T-helper 1 cell treated with Interleukin-12 subunit alpha and Interleukin-12 subunit beta and Interleukin-4 antibody, amounts not matched to agents 30 μg/mL and 1 μg/mL, for 36 hours (primary cell): ENCODE measurements around the gene DIO3.
A peak's percentile ranks its signal among the peaks of the same experiment; 100 is the strongest.
"Not testable (repeated sequence)": the region's sequence is repeated elsewhere in the genome, so short reads cannot be mapped to it uniquely, and the experiment has no call there.

Experiments
- H3K27ac Mint-ChIP-seq: one replicate; pipeline ENCODE4 v1.8.0; 2021; ENCODE audit warnings: mild to moderate bottlenecking, mixed read lengths
- H3K27me3 Mint-ChIP-seq: one replicate; pipeline ENCODE4 v1.8.0; 2021; ENCODE audit warnings: low read depth, mixed read lengths
- H3K36me3 Mint-ChIP-seq: one replicate; pipeline ENCODE4 v1.8.0; 2021; ENCODE audit warnings: low read depth, mixed read lengths
- H3K4me1 Mint-ChIP-seq: one replicate; pipeline ENCODE4 v1.8.0; 2021; ENCODE audit warnings: low read depth, mixed read lengths
- H3K4me3 Mint-ChIP-seq: one replicate; pipeline ENCODE4 v1.8.0; 2021; ENCODE audit warnings: mild to moderate bottlenecking, moderate library complexity, mixed read lengths
- H3K9me3 Mint-ChIP-seq: one replicate; pipeline ENCODE4 v1.8.0; 2021; ENCODE audit warnings: mixed read lengths

The DIO3 gene

DNA sequence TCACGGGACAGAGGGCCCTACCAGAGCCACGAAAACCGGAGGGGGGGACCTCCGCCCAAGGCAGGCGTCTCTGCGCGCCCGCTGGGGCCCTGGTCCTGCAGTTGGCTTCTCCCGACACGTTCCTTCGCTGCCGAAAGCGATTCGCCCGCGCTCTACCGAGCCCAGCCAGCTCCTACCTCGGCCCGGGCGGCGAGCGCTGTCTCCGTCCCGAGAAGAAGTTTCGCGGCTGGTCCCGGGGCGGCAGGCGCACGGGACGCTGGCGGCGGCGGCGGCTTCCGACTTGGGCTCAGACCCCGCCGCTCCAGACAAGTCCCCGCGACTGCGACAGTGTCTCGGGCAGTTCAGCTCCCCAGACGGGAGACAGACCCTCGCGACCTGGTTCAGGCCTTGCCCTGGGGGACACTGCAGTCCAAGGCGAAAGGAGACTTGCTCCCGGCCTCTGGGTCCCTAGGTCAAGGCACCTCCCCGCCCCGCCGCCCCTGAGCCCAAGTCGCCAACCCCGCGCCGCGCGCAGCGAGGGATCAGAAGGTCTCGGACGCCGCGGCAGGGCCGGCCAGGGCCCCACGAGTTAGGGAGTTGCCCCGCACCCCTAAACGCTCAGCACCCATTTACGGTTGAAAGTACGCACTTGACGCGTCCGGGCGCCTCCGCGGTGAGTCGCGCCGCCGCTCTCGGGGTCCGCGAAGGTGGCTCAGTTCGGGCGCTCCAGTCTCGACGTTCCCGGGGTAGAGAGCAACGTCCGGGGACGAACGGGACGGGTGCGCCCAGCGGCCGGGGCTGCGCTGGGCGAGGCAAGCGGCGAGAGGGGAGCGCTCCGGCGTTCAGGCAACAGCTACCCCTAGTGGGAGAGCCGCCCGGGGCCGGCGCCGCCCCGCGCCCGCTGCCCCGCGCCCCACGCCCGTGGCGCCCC is 1.4 kb upstream of the DIO3 start:
- Mint-ChIP-seq H3K9me3 (peaks cover 6% of the 10 kb centered on the region), H3K27me3 (peaks cover 44% of the 10 kb centered on the region), H3K4me1 (no peaks in the 10 kb centered on the region), H3K36me3 (peaks cover 4% of the 10 kb centered on the region), H3K4me3 (no peak overlapping the region), H3K27ac (no peak overlapping the region)

GRCh38 chr14:101560534-101561113 is 671 bp upstream of the DIO3 start:
- Mint-ChIP-seq H3K27ac (no peak overlapping the region), H3K4me3 (no peak overlapping the region), H3K4me1 (peaks cover 4% of the 10 kb centered on the region), H3K27me3 (peaks cover 51% of the 10 kb centered on the region), H3K9me3 (peaks cover 6% of the 10 kb centered on the region), H3K36me3 (peaks cover 7% of the 10 kb centered on the region)

- peaks cover 64% of the 10 kb centered on the region for H3K27me3 Mint-ChIP-seq
- H3K9me3 Mint-ChIP-seq: peaks cover 6% of the 10 kb centered on the region
These were observed 699 bp downstream of the DIO3 start for GRCh38 chr14:101561897-101562490.

GRCh38 chr14:101562659-101563351 is 1.5 kb downstream of the DIO3 start:
- H3K4me1 Mint-ChIP-seq: peaks cover 4% of the 10 kb centered on the region
- peaks cover 62% of the 10 kb centered on the region for H3K27me3 Mint-ChIP-seq
- no peak overlapping the region for H3K4me3 Mint-ChIP-seq
- H3K36me3 Mint-ChIP-seq: peaks cover 7% of the 10 kb centered on the region
- peaks cover 6% of the 10 kb centered on the region for H3K9me3 Mint-ChIP-seq
- H3K27ac Mint-ChIP-seq: peak overlapping the region; percentile 31

More at GRCh38 chr14:101561897-101562490, 699 bp downstream of the DIO3 start:
- H3K4me1 Mint-ChIP-seq: peaks cover 4% of the 10 kb centered on the region
- H3K36me3 Mint-ChIP-seq: peaks cover 7% of the 10 kb centered on the region
- no peak overlapping the region for H3K27ac Mint-ChIP-seq
- no peak overlapping the region for H3K4me3 Mint-ChIP-seq

GRCh38 chr14:101563352-101563653 is 2.0 kb downstream of the DIO3 start:
- Mint-ChIP-seq H3K27ac (no peak overlapping the region), H3K9me3 (peaks cover 6% of the 10 kb centered on the region), H3K4me1 (peaks cover 4% of the 10 kb centered on the region), H3K4me3 (no peak overlapping the region), H3K36me3 (peaks cover 7% of the 10 kb centered on the region), H3K27me3 (peaks cover 64% of the 10 kb centered on the region)

DNA sequence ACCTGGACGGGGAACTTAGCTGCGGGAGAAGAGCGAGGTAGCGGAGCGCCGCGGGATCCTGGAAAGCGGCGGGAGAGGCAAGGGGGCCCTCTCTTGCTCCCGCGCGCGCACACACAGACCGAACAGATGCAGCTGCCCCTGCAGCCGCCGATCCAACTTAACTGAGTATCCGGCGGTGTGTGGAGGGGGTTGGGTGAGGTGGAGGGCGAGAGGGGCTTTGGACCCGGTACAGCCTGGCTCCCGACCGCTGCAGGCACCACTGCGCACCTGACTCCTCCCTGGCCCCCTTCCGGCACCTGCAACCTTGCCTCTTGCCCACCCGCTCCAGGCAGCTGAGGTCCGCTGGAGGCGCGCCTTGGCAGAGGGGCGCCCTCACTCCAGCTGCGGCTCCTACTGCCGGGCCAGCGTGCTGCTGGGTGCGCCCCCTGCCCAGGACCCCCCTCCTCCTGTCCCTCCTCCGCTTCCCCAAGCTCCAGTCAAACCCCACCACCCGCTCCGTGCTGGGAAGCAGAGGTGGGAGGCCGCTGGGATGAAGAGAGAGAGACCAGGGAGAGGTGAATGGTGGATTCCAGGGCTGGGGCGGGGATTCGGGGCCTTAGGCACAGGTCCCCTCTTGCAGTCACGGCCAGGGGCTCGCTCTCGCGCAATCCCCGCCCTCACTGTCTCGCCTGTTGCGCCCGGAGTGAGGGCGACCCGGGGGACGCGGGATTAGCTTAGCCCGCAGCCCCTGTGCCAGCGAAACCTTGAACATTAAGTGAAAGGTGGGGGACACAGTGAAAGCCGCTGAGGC is 2.6 kb downstream of the DIO3 start:
- H3K27ac Mint-ChIP-seq: no peak overlapping the region
- H3K4me3 Mint-ChIP-seq: no peak overlapping the region
- H3K36me3 Mint-ChIP-seq: peaks cover 7% of the 10 kb centered on the region
- peaks cover 6% of the 10 kb centered on the region for H3K9me3 Mint-ChIP-seq
- peaks cover 61% of the 10 kb centered on the region for H3K27me3 Mint-ChIP-seq
- peaks cover 4% of the 10 kb centered on the region for H3K4me1 Mint-ChIP-seq

GRCh38 chr14:101564444-101564776 is 3.1 kb downstream of the DIO3 start:
- peaks cover 6% of the 10 kb centered on the region for H3K9me3 Mint-ChIP-seq
- no peak overlapping the region for H3K4me3 Mint-ChIP-seq
- H3K4me1 Mint-ChIP-seq: peaks cover 4% of the 10 kb centered on the region
- peaks cover 62% of the 10 kb centered on the region for H3K27me3 Mint-ChIP-seq
- peaks cover 7% of the 10 kb centered on the region for H3K36me3 Mint-ChIP-seq
- H3K27ac Mint-ChIP-seq: no peak overlapping the region

- H3K27me3 Mint-ChIP-seq: peaks cover 62% of the 10 kb centered on the region
- H3K4me1 Mint-ChIP-seq: peaks cover 4% of the 10 kb centered on the region
- no peak overlapping the region for H3K4me3 Mint-ChIP-seq
- H3K27ac Mint-ChIP-seq: peak overlapping the region; percentile 73
- peaks cover 6% of the 10 kb centered on the region for H3K9me3 Mint-ChIP-seq
- peaks cover 7% of the 10 kb centered on the region for H3K36me3 Mint-ChIP-seq
These were observed 3.8 kb downstream of the DIO3 start for GRCh38 chr14:101564819-101565698.

DNA sequence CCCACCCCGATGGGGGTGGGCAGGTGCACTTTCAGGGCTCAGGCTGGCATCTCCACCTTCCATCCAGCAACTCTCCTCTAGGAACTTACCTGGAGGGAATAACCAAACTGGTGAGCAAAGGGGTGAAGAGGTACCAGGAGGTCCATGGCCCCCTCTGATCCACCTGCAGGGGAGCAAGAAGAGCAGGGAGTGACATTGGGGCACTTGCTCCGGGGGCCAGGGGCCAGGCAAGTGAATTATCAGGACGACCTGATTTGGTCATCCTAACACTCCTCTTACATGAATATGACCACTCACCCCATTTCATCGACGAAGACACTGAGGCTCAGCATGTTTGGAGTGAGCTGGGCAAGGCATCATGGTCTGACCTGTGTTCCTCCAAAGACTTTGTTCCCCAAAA is 6.0 kb downstream of the DIO3 start:
- no peaks in the 10 kb centered on the region for H3K9me3 Mint-ChIP-seq
- peaks cover 53% of the 10 kb centered on the region for H3K27me3 Mint-ChIP-seq
- peaks cover 4% of the 10 kb centered on the region for H3K4me1 Mint-ChIP-seq
- H3K27ac Mint-ChIP-seq: no peak overlapping the region
- H3K4me3 Mint-ChIP-seq: no peak overlapping the region
- H3K36me3 Mint-ChIP-seq: peaks cover 4% of the 10 kb centered on the region

- Mint-ChIP-seq H3K27me3 (peaks cover 22% of the 10 kb centered on the region), H3K9me3 (no peaks in the 10 kb centered on the region), H3K27ac (no peak overlapping the region), H3K4me1 (no peaks in the 10 kb centered on the region), H3K36me3 (no peaks in the 10 kb centered on the region), H3K4me3 (no peak overlapping the region)
These were observed 9.7 kb downstream of the DIO3 start for GRCh38 chr14:101571004-101571403.

GRCh38 chr14:101572526-101572925 is 11.2 kb downstream of the DIO3 start:
- not testable (repeated sequence) for H3K4me3 Mint-ChIP-seq, H3K9me3 Mint-ChIP-seq, H3K27ac Mint-ChIP-seq, H3K4me1 Mint-ChIP-seq, H3K36me3 Mint-ChIP-seq
- peaks cover 11% of the 10 kb centered on the region for H3K27me3 Mint-ChIP-seq

GRCh38 chr14:101573289-101573688 is 12.0 kb downstream of the DIO3 start:
- H3K9me3 Mint-ChIP-seq: no peaks in the 10 kb centered on the region
- no peak overlapping the region for H3K27ac Mint-ChIP-seq
- no peaks in the 10 kb centered on the region for H3K4me1 Mint-ChIP-seq
- H3K27me3 Mint-ChIP-seq: peaks cover 7% of the 10 kb centered on the region
- H3K36me3 Mint-ChIP-seq: no peaks in the 10 kb centered on the region
- H3K4me3 Mint-ChIP-seq: no peak overlapping the region

- no peaks in the 10 kb centered on the region for H3K4me1 Mint-ChIP-seq
- no peaks in the 10 kb centered on the region for H3K36me3 Mint-ChIP-seq
- H3K4me3 Mint-ChIP-seq: no peak overlapping the region
- no peaks in the 10 kb centered on the region for H3K9me3 Mint-ChIP-seq
- H3K27ac Mint-ChIP-seq: no peak overlapping the region
- H3K27me3 Mint-ChIP-seq: peaks cover 1% of the 10 kb centered on the region
These were observed 14.3 kb downstream of the DIO3 start for GRCh38 chr14:101575581-101575980.
